Astrocyte (in vitro differentiated cells and primary cell): ENCODE measurements around the gene ALG14. TPM values are rescaled to one million over a fixed set of nuclear protein-coding genes. Genes with fewer than 3 reads are reported as not detected.

Experiments
- DNase-seq: peaks from one replicate; pipeline ENCODE4 v3.0.0-alpha.2; 2010; ENCODE audit warnings: low read depth
- FAIRE-seq: peaks from 2 replicates; lab custom pipeline; 2011; peaks lifted over from hg19 to GRCh38; lab: Jason Lieb, UNC
- H2AFZ ChIP-seq: 2 replicates; pipeline ENCODE4 v1.6.0; 2012; ENCODE audit warnings: low read depth, low read length, inconsistent platforms
- H3K27ac ChIP-seq: 2 replicates; pipeline ENCODE4 v1.5.1; 2011; ENCODE audit warnings: low read depth, low read length, inconsistent platforms
- H3K27me3 ChIP-seq: 2 replicates; pipeline ENCODE4 v1.6.0; 2011; ENCODE audit warnings: low read length, inconsistent platforms; ENCODE audit not compliant: insufficient read depth
- H3K36me3 ChIP-seq: 2 replicates; pipeline ENCODE4 v1.5.1; 2011; ENCODE audit warnings: low read length, inconsistent platforms; ENCODE audit not compliant: insufficient read depth
- H3K4me1 ChIP-seq: 2 replicates; pipeline ENCODE4 v1.5.1; 2011; ENCODE audit warnings: low read length, inconsistent platforms; ENCODE audit not compliant: insufficient read depth
- H3K4me2 ChIP-seq: 2 replicates; pipeline ENCODE4 v1.6.0; 2012; ENCODE audit warnings: low read length, inconsistent platforms
- H3K4me3 ChIP-seq: 2 replicates; pipeline ENCODE4 v1.5.1; 2011; ENCODE audit warnings: low read depth, mild to moderate bottlenecking, low read length, inconsistent platforms; ENCODE audit not compliant: insufficient read depth
- H3K79me2 ChIP-seq: 2 replicates; pipeline ENCODE4 v1.6.0; 2012; ENCODE audit warnings: mild to moderate bottlenecking, low read length, inconsistent platforms; ENCODE audit not compliant: insufficient read depth
- H3K9ac ChIP-seq: 2 replicates; pipeline ENCODE4 v1.6.0; 2012; ENCODE audit warnings: mild to moderate bottlenecking, low read length, inconsistent platforms
- H3K9me3 ChIP-seq: 2 replicates; pipeline ENCODE4 v1.5.1; 2012; ENCODE audit warnings: low read depth, mild to moderate bottlenecking, low read length, inconsistent platforms; ENCODE audit not compliant: insufficient read depth
- H4K20me1 ChIP-seq: 2 replicates; pipeline ENCODE4 v1.6.0; 2012; ENCODE audit warnings: low read length, inconsistent platforms; ENCODE audit not compliant: insufficient read depth
- H3K27ac Mint-ChIP-seq: one replicate; pipeline ENCODE4 v1.8.0; 2021; ENCODE audit warnings: mild to moderate bottlenecking, mixed read lengths; ENCODE audit not compliant: unreplicated experiment
- H3K27me3 Mint-ChIP-seq: one replicate; pipeline ENCODE4 v1.8.0; 2021; ENCODE audit warnings: low read depth, mixed read lengths; ENCODE audit not compliant: unreplicated experiment
- H3K36me3 Mint-ChIP-seq: one replicate; pipeline ENCODE4 v1.8.0; 2021; ENCODE audit warnings: low read depth, mixed read lengths; ENCODE audit not compliant: unreplicated experiment
- H3K4me1 Mint-ChIP-seq: one replicate; pipeline ENCODE4 v1.8.0; 2021; ENCODE audit warnings: low read depth, mixed read lengths; ENCODE audit not compliant: unreplicated experiment
- H3K4me3 Mint-ChIP-seq: one replicate; pipeline ENCODE4 v1.8.0; 2021; ENCODE audit warnings: mild to moderate bottlenecking, moderate library complexity, mixed read lengths; ENCODE audit not compliant: unreplicated experiment
- H3K9me3 Mint-ChIP-seq: one replicate; pipeline ENCODE4 v1.8.0; 2021; ENCODE audit warnings: mild to moderate bottlenecking, mixed read lengths; ENCODE audit not compliant: unreplicated experiment
- CTCF ChIP-seq: IDR thresholded peaks from 2 replicates; pipeline ENCODE4 v1.5.1; 2011; ENCODE audit warnings: low read depth, mild to moderate bottlenecking, inconsistent platforms, low read length, moderate library complexity; ENCODE audit not compliant: insufficient read depth
- EZH2 ChIP-seq: IDR thresholded peaks from 2 replicates; pipeline ENCODE4 v1.6.1; 2012; ENCODE audit warnings: mild to moderate bottlenecking, low read length, inconsistent platforms; ENCODE audit not compliant: insufficient read depth
- total RNA-seq: library from RNA; stranded (reverse); gene quantifications from 2 replicates; pipeline ENCODE4 v1.2.1, GENCODE V29; 2021

ALG14 gene
- total RNA-seq, 1 donor from 2014 or later, result 6.9 TPM

DNA sequence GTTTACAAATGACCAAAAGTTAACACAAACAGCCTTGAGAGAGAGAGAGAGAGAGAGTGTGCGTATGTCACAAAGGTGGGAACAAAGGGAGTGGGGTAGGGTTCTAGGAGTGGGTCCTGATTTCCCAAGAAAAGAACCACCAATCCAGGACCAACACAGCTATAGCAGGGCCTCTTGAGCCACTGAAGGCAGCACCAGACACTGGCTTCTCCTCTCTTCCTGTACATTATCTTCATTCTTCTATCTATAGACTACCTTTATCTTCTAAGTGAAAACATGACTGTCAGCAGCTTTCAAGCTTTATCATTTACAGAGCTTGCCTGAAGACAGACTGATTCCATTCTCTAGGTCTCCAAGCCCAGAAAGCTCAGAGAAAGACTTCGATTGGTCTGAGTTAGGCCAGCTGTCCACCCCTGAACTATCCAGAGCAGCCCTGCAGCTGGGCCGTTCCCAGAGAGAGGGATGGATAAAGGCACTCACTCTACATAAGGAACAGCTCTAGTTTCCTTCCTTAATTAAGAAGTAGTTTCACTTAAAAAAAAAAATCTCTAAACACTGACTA, 11.2 kb downstream of the ALG14 start:
- Histone ChIP-seq H3K4me2 (no peak overlapping the region), H2AFZ (no peak overlapping the region), H3K79me2 (no peaks in the 10 kb centered on the region), H3K9me3 (no peaks in the 10 kb centered on the region), H3K27me3 (no peaks in the 10 kb centered on the region), H3K4me1 (no peaks in the 10 kb centered on the region), H3K4me3 (no peak overlapping the region), H3K27ac (no peak overlapping the region), H3K9ac (no peak overlapping the region), H4K20me1 (no peaks in the 10 kb centered on the region), H3K36me3 (no peaks in the 10 kb centered on the region)
- Mint-ChIP-seq H3K36me3 (peaks cover 19% of the 10 kb centered on the region), H3K27ac (no peak overlapping the region), H3K27me3 (no peaks in the 10 kb centered on the region), H3K4me1 (no peaks in the 10 kb centered on the region), H3K4me3 (no peak overlapping the region), H3K9me3 (no peaks in the 10 kb centered on the region)
- no peak for DNase-seq
- no peak for FAIRE-seq
- TF ChIP-seq EZH2 (no peak), CTCF (no peak)

GRCh38 chr1:95058974-95059373, 13.8 kb downstream of the ALG14 start:
- H3K36me3 ChIP-seq, result no peaks in the 10 kb centered on the region
- no peaks in the 10 kb centered on the region for H3K9me3 ChIP-seq
- no peak overlapping the region for H3K4me3 ChIP-seq
- no peak overlapping the region for H3K27ac ChIP-seq
- DNase-seq (no peak), FAIRE-seq (no peak)
- H3K4me2 ChIP-seq, result no peak overlapping the region
- no peaks in the 10 kb centered on the region for H3K79me2 ChIP-seq
- H3K4me3 Mint-ChIP-seq, result no peak overlapping the region
- H3K27ac Mint-ChIP-seq, result no peak overlapping the region
- H3K4me1 Mint-ChIP-seq, result no peaks in the 10 kb centered on the region
- TF ChIP-seq EZH2 (no peak), CTCF (no peak)
- peaks cover 16% of the 10 kb centered on the region for H3K36me3 Mint-ChIP-seq
- no peaks in the 10 kb centered on the region for H3K9me3 Mint-ChIP-seq
- no peak overlapping the region for H2AFZ ChIP-seq
- H3K9ac ChIP-seq, result no peak overlapping the region
- H3K27me3 Mint-ChIP-seq, result no peaks in the 10 kb centered on the region
- H3K27me3 ChIP-seq, result no peaks in the 10 kb centered on the region
- no peaks in the 10 kb centered on the region for H4K20me1 ChIP-seq
- H3K4me1 ChIP-seq, result no peaks in the 10 kb centered on the region

- H2AFZ ChIP-seq, result no peak overlapping the region
- no peaks in the 10 kb centered on the region for H3K4me1 Mint-ChIP-seq
- no peak overlapping the region for H3K4me3 ChIP-seq
- peaks cover 3% of the 10 kb centered on the region for H3K36me3 Mint-ChIP-seq
- no peak overlapping the region for H3K27ac Mint-ChIP-seq
- no peak overlapping the region for H3K4me2 ChIP-seq
- TF ChIP-seq EZH2 (no peak), CTCF (no peak)
- no peak overlapping the region for H3K27ac ChIP-seq
- no peak overlapping the region for H3K9ac ChIP-seq
- no peaks in the 10 kb centered on the region for H3K4me1 ChIP-seq
- no peaks in the 10 kb centered on the region for H3K27me3 Mint-ChIP-seq
- FAIRE-seq (no peak), DNase-seq (no peak)
- no peaks in the 10 kb centered on the region for H4K20me1 ChIP-seq
- no peaks in the 10 kb centered on the region for H3K9me3 Mint-ChIP-seq
- H3K4me3 Mint-ChIP-seq, result no peak overlapping the region
- no peaks in the 10 kb centered on the region for H3K27me3 ChIP-seq
- H3K9me3 ChIP-seq, result no peaks in the 10 kb centered on the region
- no peaks in the 10 kb centered on the region for H3K79me2 ChIP-seq
- H3K36me3 ChIP-seq, result no peaks in the 10 kb centered on the region
Observed at GRCh38 chr1:95057351-95057750, 15.4 kb downstream of the ALG14 start.
